Measurements from ENCODE around the gene XRCC2. TPM values are rescaled to one million over a fixed set of nuclear protein-coding genes. Genes with fewer than 3 reads are reported as not detected.

Gene XRCC2
- total RNA-seq, 1 donor from 2014 or later, result 28.5 TPM

DNA sequence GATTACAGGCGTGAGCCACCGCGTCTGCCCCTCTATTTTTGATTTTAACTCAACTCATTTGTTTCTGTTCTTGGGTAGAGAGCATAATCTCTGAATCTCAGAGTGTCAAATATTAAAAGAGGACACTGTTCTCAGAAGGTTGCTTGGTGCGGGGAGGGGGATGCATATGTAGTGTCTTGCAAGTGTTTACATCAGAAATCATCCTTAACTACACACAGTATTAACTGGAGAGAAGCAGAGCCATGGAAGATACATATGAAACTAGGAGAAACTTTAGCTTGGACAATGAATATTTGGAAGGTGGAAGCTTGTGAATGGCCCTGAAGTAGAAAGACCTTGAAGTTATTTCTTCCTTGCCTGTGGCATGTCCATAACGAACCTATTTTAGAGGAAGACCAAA is 57.5 kb downstream of the XRCC2 start:
- no peaks in the 10 kb centered on the region for H3K36me3 Mint-ChIP-seq (ENCODE audit: low read depth)
- no peaks in the 10 kb centered on the region for H3K27me3 Mint-ChIP-seq
- H3K4me1 Mint-ChIP-seq, result no peaks in the 10 kb centered on the region
- intact Hi-C loops (cut with micrococcal nuclease), result no loop called here
- no peak overlapping the region for H3K27ac Mint-ChIP-seq
- H3K9me3 Mint-ChIP-seq, result no peaks in the 10 kb centered on the region
- no peak for DNase-seq
- H3K4me3 Mint-ChIP-seq, result no peak overlapping the region

- H3K9me3 Mint-ChIP-seq, result peaks cover 3% of the 10 kb centered on the region
- H3K36me3 Mint-ChIP-seq (ENCODE audit: low read depth), result no peaks in the 10 kb centered on the region
- no peaks in the 10 kb centered on the region for H3K27me3 Mint-ChIP-seq
- H3K4me3 Mint-ChIP-seq, result no peak overlapping the region
- H3K4me1 Mint-ChIP-seq, result no peaks in the 10 kb centered on the region
- intact Hi-C loops (cut with micrococcal nuclease), result no loop called here
- no peak overlapping the region for H3K27ac Mint-ChIP-seq
- no peak for DNase-seq
These were observed 58.9 kb downstream of the XRCC2 start for GRCh38 chr7:152617056-152617455.

GRCh38 chr7:152615031-152615741 is 60.8 kb downstream of the XRCC2 start:
- intact Hi-C loops (cut with micrococcal nuclease), result no loop called here
- Mint-ChIP-seq H3K4me3 (no peak overlapping the region), H3K4me1 (no peaks in the 10 kb centered on the region), H3K9me3 (peaks cover 3% of the 10 kb centered on the region), H3K27ac (no peak overlapping the region), H3K36me3 (ENCODE audit: low read depth) (no peaks in the 10 kb centered on the region), H3K27me3 (no peaks in the 10 kb centered on the region)
- DNase-seq, result no peak

- H3K4me3 Mint-ChIP-seq, result no peak overlapping the region
- intact Hi-C loops (cut with micrococcal nuclease), result no loop called here
- H3K4me1 Mint-ChIP-seq, result no peaks in the 10 kb centered on the region
- no peaks in the 10 kb centered on the region for H3K27me3 Mint-ChIP-seq
- peaks cover 3% of the 10 kb centered on the region for H3K9me3 Mint-ChIP-seq
- no peak for DNase-seq
- H3K36me3 Mint-ChIP-seq (ENCODE audit: low read depth), result no peaks in the 10 kb centered on the region
- no peak overlapping the region for H3K27ac Mint-ChIP-seq
These were observed 67.3 kb downstream of the XRCC2 start for GRCh38 chr7:152608656-152609055.

DNA sequence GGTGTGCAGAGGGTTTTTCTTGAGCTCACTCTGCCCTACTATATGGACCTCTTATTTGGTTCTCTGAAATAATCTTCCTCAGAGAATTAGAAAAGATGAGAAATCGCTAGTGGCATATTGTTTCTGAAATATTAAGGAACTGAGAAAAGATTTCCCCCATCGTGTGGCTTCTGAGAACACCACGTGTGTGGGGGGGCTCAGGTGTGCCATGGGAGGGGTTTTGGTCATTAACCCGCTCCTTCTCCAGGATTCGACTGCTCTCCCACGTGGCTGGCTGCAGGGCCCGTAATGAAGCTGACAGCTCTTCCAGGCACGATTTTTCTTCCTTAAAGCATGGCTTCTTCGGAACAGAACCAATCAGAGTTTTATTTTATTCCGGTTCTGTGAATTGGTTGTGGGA is 67.7 kb downstream of the XRCC2 start:
- no peaks in the 10 kb centered on the region for H3K36me3 Mint-ChIP-seq (ENCODE audit: low read depth)
- no peaks in the 10 kb centered on the region for H3K4me1 Mint-ChIP-seq
- no peaks in the 10 kb centered on the region for H3K27me3 Mint-ChIP-seq
- no peak for DNase-seq
- no peak overlapping the region for H3K27ac Mint-ChIP-seq
- intact Hi-C loops (cut with micrococcal nuclease), result no loop called here
- no peak overlapping the region for H3K4me3 Mint-ChIP-seq
- peaks cover 3% of the 10 kb centered on the region for H3K9me3 Mint-ChIP-seq

DNA sequence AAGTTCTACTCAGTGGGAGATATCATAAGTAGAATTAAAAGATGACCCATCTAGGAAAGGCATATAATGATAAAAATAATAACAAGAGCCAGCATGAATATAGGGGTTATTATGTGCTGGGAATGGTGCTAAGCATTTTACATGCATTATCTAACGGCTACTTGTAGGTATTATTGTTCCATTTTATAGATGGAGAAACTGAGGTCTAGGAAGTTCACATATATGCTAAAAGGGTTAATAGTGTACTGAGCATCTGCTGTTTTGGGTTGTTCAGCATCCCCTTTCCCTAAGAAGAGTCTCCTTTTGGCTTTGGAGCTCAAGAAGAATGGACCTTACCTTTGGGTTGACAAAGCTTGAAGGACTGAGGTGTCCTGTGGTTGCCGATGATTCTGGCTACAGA is 68.9 kb downstream of the XRCC2 start:
- no peaks in the 10 kb centered on the region for H3K9me3 Mint-ChIP-seq
- H3K4me1 Mint-ChIP-seq, result no peaks in the 10 kb centered on the region
- no peaks in the 10 kb centered on the region for H3K36me3 Mint-ChIP-seq (ENCODE audit: low read depth)
- intact Hi-C loops (cut with micrococcal nuclease), result no loop called here
- no peak for DNase-seq
- no peak overlapping the region for H3K27ac Mint-ChIP-seq
- H3K4me3 Mint-ChIP-seq, result no peak overlapping the region
- no peaks in the 10 kb centered on the region for H3K27me3 Mint-ChIP-seq

DNA sequence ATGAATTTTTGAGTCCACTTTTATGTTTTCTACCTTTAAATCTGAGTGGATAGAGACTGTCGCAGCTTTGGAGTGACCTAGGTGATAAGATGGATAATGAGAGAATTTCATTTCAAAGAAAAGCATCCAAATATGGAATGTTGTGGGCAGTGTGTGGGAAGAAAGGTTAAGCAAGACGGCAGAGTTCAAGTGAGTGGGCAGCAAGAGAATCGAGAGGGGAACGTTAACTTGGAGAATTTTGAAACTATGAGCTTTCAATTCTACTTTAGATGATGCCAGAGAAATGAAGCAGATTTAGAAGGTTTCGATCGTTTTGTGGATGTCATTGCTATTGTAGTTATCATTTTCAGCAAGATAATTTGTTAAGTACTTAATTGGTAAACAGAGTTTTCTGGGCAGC is 73.0 kb downstream of the XRCC2 start:
- Mint-ChIP-seq H3K4me3 (no peak overlapping the region), H3K36me3 (ENCODE audit: low read depth) (no peaks in the 10 kb centered on the region)

DNA sequence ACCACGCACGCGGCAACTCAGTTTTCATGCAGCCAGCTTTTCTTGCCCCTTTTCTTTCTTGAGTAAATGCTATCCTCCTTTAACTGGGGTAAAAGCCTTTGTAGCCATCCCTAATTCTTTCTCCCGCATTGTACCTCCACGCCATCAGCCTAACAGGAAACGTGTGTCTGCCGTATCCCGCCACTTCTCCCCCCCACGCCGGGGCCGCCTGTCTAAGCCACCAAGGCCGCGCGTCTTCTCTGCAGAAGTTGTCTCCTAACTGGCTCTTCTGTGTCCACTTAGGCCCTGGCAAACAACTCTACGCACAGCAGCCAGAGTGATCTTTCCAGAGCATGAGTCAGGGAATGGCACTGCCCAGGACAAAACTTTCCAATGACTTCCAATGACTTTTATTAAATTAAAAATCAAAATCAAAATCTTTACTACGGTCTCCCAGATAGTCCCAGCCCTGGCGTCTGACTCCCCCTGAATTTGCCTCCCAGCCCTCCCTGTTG is 74.6 kb downstream of the XRCC2 start:
- H3K4me3 Mint-ChIP-seq, result no peak overlapping the region
- no peaks in the 10 kb centered on the region for H3K4me1 Mint-ChIP-seq
- DNase-seq, result no peak
- no peaks in the 10 kb centered on the region for H3K27me3 Mint-ChIP-seq
- H3K36me3 Mint-ChIP-seq (ENCODE audit: low read depth), result no peaks in the 10 kb centered on the region
- no peak overlapping the region for H3K27ac Mint-ChIP-seq
- intact Hi-C loops (cut with micrococcal nuclease), result no loop called here
- no peaks in the 10 kb centered on the region for H3K9me3 Mint-ChIP-seq

More for the DNA sequence above, 73.0 kb downstream of the XRCC2 start:
- no peaks in the 10 kb centered on the region for H3K4me1 Mint-ChIP-seq
- no peaks in the 10 kb centered on the region for H3K9me3 Mint-ChIP-seq
- H3K27ac Mint-ChIP-seq, result no peak overlapping the region
- DNase-seq, result no peak
- intact Hi-C loops (cut with micrococcal nuclease), result no loop called here
- H3K27me3 Mint-ChIP-seq, result no peaks in the 10 kb centered on the region

GRCh38 chr7:152600266-152600665 is 75.7 kb downstream of the XRCC2 start:
- no peak overlapping the region for H3K27ac Mint-ChIP-seq
- H3K4me1 Mint-ChIP-seq, result no peaks in the 10 kb centered on the region
- no peaks in the 10 kb centered on the region for H3K36me3 Mint-ChIP-seq (ENCODE audit: low read depth)
- intact Hi-C loops (cut with micrococcal nuclease), result no loop called here
- no peaks in the 10 kb centered on the region for H3K9me3 Mint-ChIP-seq
- no peak for DNase-seq
- H3K27me3 Mint-ChIP-seq, result no peaks in the 10 kb centered on the region
- no peak overlapping the region for H3K4me3 Mint-ChIP-seq

DNA sequence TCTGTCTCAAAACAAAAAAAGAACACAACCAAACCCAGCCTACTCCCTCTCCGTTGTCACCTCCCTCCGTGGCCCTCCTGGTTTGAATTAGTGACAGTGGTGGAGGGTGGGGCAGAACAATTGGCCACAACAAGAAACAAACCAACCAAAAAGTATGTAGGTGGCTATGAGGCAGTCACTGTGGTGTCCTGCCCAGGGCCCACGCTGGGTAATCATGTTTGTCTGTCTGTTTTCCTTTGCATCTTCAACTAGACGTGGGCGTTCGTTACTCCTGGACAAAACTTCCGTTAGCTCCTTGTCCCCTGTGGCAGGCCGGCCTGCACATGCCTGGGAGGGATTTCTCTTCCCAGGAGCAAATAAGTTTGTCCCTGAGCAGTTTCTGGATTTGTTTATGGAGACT is 78.4 kb downstream of the XRCC2 start:
- intact Hi-C loops (cut with micrococcal nuclease), result no loop called here
- H3K4me1 Mint-ChIP-seq, result no peaks in the 10 kb centered on the region
- H3K27ac Mint-ChIP-seq, result no peak overlapping the region
- no peaks in the 10 kb centered on the region for H3K27me3 Mint-ChIP-seq
- no peaks in the 10 kb centered on the region for H3K36me3 Mint-ChIP-seq (ENCODE audit: low read depth)
- no peak for DNase-seq
- no peaks in the 10 kb centered on the region for H3K9me3 Mint-ChIP-seq
- no peak overlapping the region for H3K4me3 Mint-ChIP-seq

GRCh38 chr7:152596824-152597223 is 79.1 kb downstream of the XRCC2 start:
- no peaks in the 10 kb centered on the region for H3K27me3 Mint-ChIP-seq
- no peaks in the 10 kb centered on the region for H3K9me3 Mint-ChIP-seq
- intact Hi-C loops (cut with micrococcal nuclease), result no loop called here
- no peaks in the 10 kb centered on the region for H3K4me1 Mint-ChIP-seq
- no peak overlapping the region for H3K4me3 Mint-ChIP-seq
- no peak for DNase-seq
- H3K36me3 Mint-ChIP-seq (ENCODE audit: low read depth), result no peaks in the 10 kb centered on the region
- H3K27ac Mint-ChIP-seq, result no peak overlapping the region

Other genes with a start within 250 kb of the XRCC2 start
- gene KMT2C, start 240.1 kb downstream of the XRCC2 start, total RNA-seq, result 59.4 and 68.4 TPM in 2 replicates
- 9.8 TPM in 2 replicates for gene ACTR3B, start 83.6 kb upstream of the XRCC2 start, total RNA-seq

Data from activated CD4-positive, alpha-beta T cell treated with anti-CD3 and anti-CD28 coated beads, Interleukin-2, amount 10 ng/mL, durations not matched to agents 24 days and 14 days (primary cell).